CD14-positive monocyte (primary cell): ENCODE measurements around the gene SPRED2. TPM values are rescaled to one million over a fixed set of nuclear protein-coding genes. Genes with fewer than 3 reads are reported as not detected.

ENCODE experiments used
- DNase-seq, 3 donors: peaks; one replicate each; pipeline ENCODE4 v3.0.0-alpha.2; 2011 to 2022
- H2AFZ ChIP-seq: 2 replicates; pipeline ENCODE4 v1.6.0; 2012; ENCODE audit warnings: mild to moderate bottlenecking, low read depth, low read length, inconsistent platforms; ENCODE audit not compliant: insufficient read depth, poor library complexity, severe bottlenecking
- H3K27ac ChIP-seq, 2 donors: 1 replicate in 1 of 2; 2 replicates in 1 of 2; pipeline ENCODE4 v1.5.1; 2012 to 2013; ENCODE audit warnings: low read length in 2 of 2, control low read depth in 1 of 2, inconsistent platforms in 1 of 2, low read depth in 1 of 2, mild to moderate bottlenecking in 1 of 2
- H3K27me3 ChIP-seq, 2 donors: one replicate each; pipeline versions ENCODE4 v1.6.0 to v1.6.1; 2011 to 2013; ENCODE audit warnings: low read length in 2 of 2; ENCODE audit not compliant: control insufficient read depth in 2 of 2, insufficient read depth in 2 of 2
- H3K36me3 ChIP-seq, 2 donors: replicated peaks in 1 of 2; 1 replicate in 1 of 2; 2 replicates in 1 of 2; pipeline versions ENCODE4 v1.5.1 to v1.6.1; 2012 to 2013; ENCODE audit warnings: low read length in 2 of 2, control low read depth in 1 of 2, inconsistent platforms in 1 of 2, mild to moderate bottlenecking in 1 of 2; ENCODE audit not compliant: insufficient read depth in 2 of 2, control insufficient read depth in 1 of 2
- H3K4me1 ChIP-seq, 2 donors: 1 replicate in 1 of 2; 2 replicates in 1 of 2; pipeline versions ENCODE4 v1.5.1 to v1.6.1; 2012 to 2013; ENCODE audit warnings: low read length in 2 of 2, control low read depth in 1 of 2, inconsistent platforms in 1 of 2, mild to moderate bottlenecking in 1 of 2, moderate library complexity in 1 of 2; ENCODE audit not compliant: insufficient read depth in 2 of 2, control insufficient read depth in 1 of 2
- H3K4me2 ChIP-seq: replicated peaks from 2 replicates; pipeline ENCODE3; 2012; ENCODE audit warnings: low read length, moderate library complexity, mild to moderate bottlenecking; ENCODE audit not compliant: poor library complexity, severe bottlenecking; ENCODE audit errors: extremely low read depth
- H3K4me3 ChIP-seq, 3 experiments: fragments of 200-600 bp in 1 of 3; sonication (generic) in 1 of 3; replicated peaks in 1 of 3; 1 replicate in 2 of 3; 2 replicates in 1 of 3; pipeline ENCODE4 v1.5.1; 2011 to 2013; ENCODE audit warnings: low read length in 3 of 3, mild to moderate bottlenecking in 3 of 3, control low read depth in 2 of 3, low read depth in 2 of 3, inconsistent platforms in 1 of 3, moderate library complexity in 1 of 3
- H3K79me2 ChIP-seq: 2 replicates; pipeline ENCODE4 v1.6.0; 2012; ENCODE audit warnings: mild to moderate bottlenecking, control low read depth, inconsistent platforms, low read length, moderate library complexity; ENCODE audit not compliant: insufficient read depth
- H3K9ac ChIP-seq: 2 replicates; pipeline ENCODE4 v1.6.0; 2017; ENCODE audit warnings: low read length, mild to moderate bottlenecking; ENCODE audit not compliant: insufficient read depth, poor library complexity, severe bottlenecking
- H3K9me3 ChIP-seq, 2 donors: replicated peaks in 1 of 2; 1 replicate in 1 of 2; 2 replicates in 1 of 2; pipeline versions ENCODE4 v1.5.1 to v1.6.1; 2012 to 2013; ENCODE audit warnings: low read length in 2 of 2, control low read depth in 1 of 2; ENCODE audit not compliant: control insufficient read depth in 1 of 2, insufficient read depth in 1 of 2
- H4K20me1 ChIP-seq: 2 replicates; pipeline ENCODE4 v1.6.0; 2012; ENCODE audit warnings: mild to moderate bottlenecking, low read length, control low read depth, moderate library complexity; ENCODE audit not compliant: insufficient read depth
- H3K27ac Mint-ChIP-seq, 7 donors: one replicate each; pipeline ENCODE4 v1.8.0; 2020; ENCODE audit warnings: mild to moderate bottlenecking in 7 of 7, mixed read lengths in 7 of 7, moderate library complexity in 6 of 7, inconsistent platforms in 2 of 7
- H3K27me3 Mint-ChIP-seq, 3 donors: one replicate each; pipeline ENCODE4 v1.8.0; 2021 to 2022; ENCODE audit warnings: low read depth in 3 of 3, mild to moderate bottlenecking in 3 of 3, mixed read lengths in 3 of 3, moderate library complexity in 3 of 3, inconsistent platforms in 1 of 3
- H3K36me3 Mint-ChIP-seq, 2 donors: one replicate each; pipeline ENCODE4 v1.8.0; 2020; ENCODE audit warnings: mixed read lengths in 2 of 2, inconsistent platforms in 1 of 2, mild to moderate bottlenecking in 1 of 2
- H3K4me1 Mint-ChIP-seq: one replicate; pipeline ENCODE4 v1.8.0; 2020; ENCODE audit warnings: mild to moderate bottlenecking, mixed read lengths
- H3K4me3 Mint-ChIP-seq, 2 donors: one replicate each; pipeline ENCODE4 v1.8.0; 2020; ENCODE audit warnings: mild to moderate bottlenecking in 2 of 2, mixed read lengths in 2 of 2, moderate library complexity in 1 of 2
- H3K9me3 Mint-ChIP-seq, 7 donors: one replicate each; pipeline ENCODE4 v1.8.0; 2020 to 2022; ENCODE audit warnings: mixed read lengths in 7 of 7, mild to moderate bottlenecking in 6 of 7, moderate library complexity in 6 of 7, inconsistent platforms in 2 of 7
- CTCF ChIP-seq: fragments of 200-600 bp; IDR thresholded peaks from one replicate; pipeline ENCODE4 v1.8.0; 2022; ENCODE audit warnings: antibody characterized with exemption, mild to moderate bottlenecking
- WGBS: methylation state at CpG from one replicate; pipeline ENCODE4 v1.1.5; 2013; ENCODE audit warnings: missing lambda C conversion rate; ENCODE audit not compliant: insufficient coverage; 5-methylcytosine and 5-hydroxymethylcytosine counted together
- intact Hi-C, 2 donors: fragments of 100-400 bp; cut with micrococcal nuclease; formaldehyde crosslinking; loops; one replicate each; pipeline versions ENCODE4 v1.15.0 to v1.15.1; 2023
- polyA plus RNA-seq, 3 donors: library from polyadenylated mRNA; depleted of rRNA in 1 of 3; unstranded in 2 of 3; stranded (reverse) in 1 of 3; fragments of 300-500 nt in 2 of 3; fragments of >200 nt in 1 of 3; fragmentation: Illumina TruSeq in 2 of 3; gene quantifications; 1 replicate in 2 of 3; 2 replicates in 1 of 3; pipeline ENCODE4 v1.2.3, GENCODE V29; 2012 to 2021

SPRED2 gene
- polyA plus RNA-seq, 3 donors = 0.20 to 2.0 (median 0.33) TPM

DNA sequence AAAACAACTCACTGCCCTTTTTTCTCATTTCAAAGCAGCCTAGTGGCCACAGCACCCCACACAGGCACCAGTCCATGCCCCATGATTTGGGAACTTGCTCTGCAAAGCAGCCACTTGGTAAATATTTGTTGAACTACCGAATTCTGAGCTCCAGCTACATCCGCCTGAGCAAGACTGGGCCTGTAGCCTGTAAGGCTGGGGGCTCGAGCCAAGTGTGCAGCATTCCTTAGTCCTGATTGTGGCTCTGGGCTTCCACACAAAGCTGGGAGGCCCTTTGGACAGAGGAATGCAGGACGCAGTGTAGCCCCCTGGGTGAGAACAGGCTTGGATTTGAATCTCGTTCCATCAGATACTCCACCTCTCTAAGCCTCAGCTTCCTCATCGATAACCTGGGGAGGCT is 116.3 kb downstream of the SPRED2 start:
- H2AFZ ChIP-seq = no peak overlapping the region
- no peaks in the 10 kb centered on the region for H3K4me1 ChIP-seq
- no peak overlapping the region for H3K4me2 ChIP-seq
- no peak for DNase-seq
- no peak overlapping the region for H3K9ac ChIP-seq
- no peaks in the 10 kb centered on the region for H3K27me3 ChIP-seq
- Mint-ChIP-seq H3K36me3 (peaks cover 31 to 35% of the 10 kb centered on the region in 2 donors), H3K27ac (no peak overlapping the region), H3K9me3 (peaks cover 0 to 11% (median 6%) of the 10 kb centered on the region in 7 donors), H3K4me3 (no peak overlapping the region), H3K27me3 (no peaks in the 10 kb centered on the region), H3K4me1 (no peaks in the 10 kb centered on the region)
- peaks cover 0 to 3% of the 10 kb centered on the region in 2 donors for H3K9me3 ChIP-seq
- no peak for TF ChIP-seq CTCF
- no peaks in the 10 kb centered on the region for H4K20me1 ChIP-seq
- no peak overlapping the region for H3K27ac ChIP-seq
- H3K36me3 ChIP-seq = peaks cover 14 to 44% of the 10 kb centered on the region in 2 donors
- H3K4me3 ChIP-seq = no peak overlapping the region
- intact Hi-C loops = no loop called here
- WGBS = 95% methylated on average over 3 of the region's 6 CpGs
- H3K79me2 ChIP-seq = no peaks in the 10 kb centered on the region

DNA sequence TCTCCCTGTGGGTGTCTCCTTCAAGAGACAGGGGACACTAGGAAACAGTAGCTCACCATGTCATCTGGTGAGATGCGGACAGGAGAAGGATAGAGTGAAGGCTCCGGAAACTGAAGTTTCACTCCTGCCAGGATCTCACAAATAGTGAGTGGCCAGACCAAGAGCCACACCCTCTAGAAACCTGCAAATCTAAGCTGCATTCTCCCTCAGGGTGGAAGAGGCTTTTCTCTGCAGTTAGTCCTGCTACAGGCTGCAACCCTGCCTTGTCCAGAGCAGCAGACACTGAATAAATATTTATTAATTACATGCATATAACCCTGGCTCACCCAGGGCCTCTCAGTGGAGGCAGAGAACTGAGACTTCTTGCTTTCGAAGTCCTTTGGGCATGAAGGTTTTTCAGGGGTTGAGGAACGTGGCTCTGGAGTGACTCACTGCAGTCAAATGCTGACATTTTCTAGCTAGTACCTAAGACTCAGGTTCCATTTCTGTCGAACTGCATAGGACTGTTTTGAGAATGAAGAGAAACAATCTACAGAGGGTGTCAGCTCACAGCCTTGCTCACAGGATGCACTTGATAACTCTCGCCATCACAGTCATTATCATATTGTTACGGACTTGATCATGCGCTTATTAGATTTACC is 117.5 kb downstream of the SPRED2 start:
- Mint-ChIP-seq H3K27me3 (no peaks in the 10 kb centered on the region), H3K9me3 (peaks cover 0 to 11% (median 6%) of the 10 kb centered on the region in 7 donors), H3K4me1 (peaks cover 3% of the 10 kb centered on the region), H3K4me3 (no peak overlapping the region), H3K36me3 (peaks cover 29 to 35% of the 10 kb centered on the region in 2 donors), H3K27ac (no peak overlapping the region)
- no peak for DNase-seq
- H3K9ac ChIP-seq = no peak overlapping the region
- H3K27me3 ChIP-seq = no peaks in the 10 kb centered on the region
- TF ChIP-seq CTCF = no peak
- H2AFZ ChIP-seq = no peak overlapping the region
- H4K20me1 ChIP-seq = no peaks in the 10 kb centered on the region
- H3K4me1 ChIP-seq = no peaks in the 10 kb centered on the region
- 93% methylated on average over 5 of the region's 8 CpGs for WGBS
- intact Hi-C loops = no loop called here
- no peak overlapping the region for H3K4me3 ChIP-seq
- H3K4me2 ChIP-seq = no peak overlapping the region
- H3K9me3 ChIP-seq = peaks cover 0 to 3% of the 10 kb centered on the region in 2 donors
- H3K36me3 ChIP-seq = peaks cover 14 to 44% of the 10 kb centered on the region in 2 donors
- H3K27ac ChIP-seq = no peak overlapping the region
- H3K79me2 ChIP-seq = no peaks in the 10 kb centered on the region
